Naive thymus-derived CD8-positive, alpha-beta T cell (primary cell): ENCODE results near the gene SLC12A3. TPM values are rescaled to one million over a fixed set of nuclear protein-coding genes. Genes with fewer than 3 reads are reported as not detected.
"Not testable (repeated sequence)": the region's sequence is repeated elsewhere in the genome, so short reads cannot be mapped to it uniquely, and the experiment has no call there.

Experiments used
- ATAC-seq, 2 donors: fragments of 150-1000 bp; cut with Tn5 transposase in 1 of 2; sonication (Bioruptor Pico), chemical (Tn5 transposase) in 1 of 2; 1 replicate in 1 of 2; 2 replicates in 1 of 2; pipeline ENCODE4 v1.10.0; 2021; ENCODE audit warnings: mild to moderate bottlenecking in 2 of 2, moderate library complexity in 2 of 2
- POLR2A ChIA-PET: fragments of 350-600 bp; sonication (Branson Sonifier 250); formaldehyde crosslinking; loops from one replicate; lab custom pipeline; 2021; ENCODE audit warnings: antibody characterized with exemption; lab: Charles Lee
- DNase-seq, 10 donors: peaks; one replicate each; pipeline versions ENCODE4 v3.0.0 to v3.0.0-alpha.2; 2020 to 2022
- H3K27ac Mint-ChIP-seq, 10 donors: one replicate each; pipeline ENCODE4 v1.8.0; 2020 to 2022; ENCODE audit warnings: mild to moderate bottlenecking in 10 of 10, mixed read lengths in 10 of 10, moderate library complexity in 4 of 10, inconsistent platforms in 1 of 10
- H3K27me3 Mint-ChIP-seq, 5 donors: one replicate each; pipeline ENCODE4 v1.8.0; 2021 to 2022; ENCODE audit warnings: mixed read lengths in 5 of 5
- H3K36me3 Mint-ChIP-seq, 3 donors: one replicate each; pipeline ENCODE4 v1.8.0; 2020 to 2022; ENCODE audit warnings: mixed read lengths in 3 of 3, mild to moderate bottlenecking in 2 of 3, inconsistent platforms in 1 of 3
- H3K4me1 Mint-ChIP-seq, 4 donors: one replicate each; pipeline ENCODE4 v1.8.0; 2021 to 2022; ENCODE audit warnings: mixed read lengths in 4 of 4
- H3K4me3 Mint-ChIP-seq, 10 donors: one replicate each; pipeline ENCODE4 v1.8.0; 2020 to 2022; ENCODE audit warnings: mild to moderate bottlenecking in 10 of 10, mixed read lengths in 10 of 10, moderate library complexity in 6 of 10, inconsistent platforms in 1 of 10
- H3K9me3 Mint-ChIP-seq, 9 donors: one replicate each; pipeline ENCODE4 v1.8.0; 2020 to 2022; ENCODE audit warnings: mixed read lengths in 9 of 9, mild to moderate bottlenecking in 3 of 9, inconsistent platforms in 1 of 9, moderate library complexity in 1 of 9
- polyA plus RNA-seq, 3 donors: library from polyadenylated mRNA; unstranded; fragments of 300-500 nt; fragmentation: Illumina TruSeq; gene quantifications; one replicate each; pipeline ENCODE4 v1.2.3, GENCODE V29; 2021
- total RNA-seq, 8 experiments: library from RNA in 2 of 8; stranded (reverse) in 2 of 8; gene quantifications; one replicate each; pipeline ENCODE4 v1.2.3 and lab custom pipeline; 2021 to 2026

Gene SLC12A3
- total and polyA plus RNA-seq, 5 experiments from 2014 or later, result not detected

DNA sequence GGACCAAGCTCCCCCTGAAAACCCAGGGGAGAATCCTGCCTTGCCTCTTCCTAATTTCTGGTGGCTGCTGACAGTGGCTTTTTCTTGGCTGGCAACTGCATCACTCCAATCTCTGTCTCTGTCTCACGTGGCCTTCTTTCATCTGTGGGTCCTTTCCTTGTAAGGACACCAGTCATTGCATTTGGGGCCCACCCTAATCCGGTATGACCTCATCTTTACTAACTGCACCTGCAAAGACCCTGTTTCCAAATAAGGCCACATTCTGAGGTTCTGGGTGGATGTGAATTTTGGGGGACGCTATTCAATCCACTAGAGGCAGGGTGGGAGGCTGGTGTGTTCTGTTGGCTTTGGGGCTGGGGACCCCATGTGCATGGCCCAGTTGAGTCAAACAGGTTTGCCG, 11.0 kb downstream of the SLC12A3 start:
- H3K27ac Mint-ChIP-seq, result peak overlapping the region in 1 of 10 donors; percentile 62
- POLR2A ChIA-PET, result interaction anchor here (0.8 to 1.2 kb wide), 2 partner anchors 12 to 56 kb away, joined by 3 to 5 read pairs; partner anchors contain the start of gene HERPUD1

DNA sequence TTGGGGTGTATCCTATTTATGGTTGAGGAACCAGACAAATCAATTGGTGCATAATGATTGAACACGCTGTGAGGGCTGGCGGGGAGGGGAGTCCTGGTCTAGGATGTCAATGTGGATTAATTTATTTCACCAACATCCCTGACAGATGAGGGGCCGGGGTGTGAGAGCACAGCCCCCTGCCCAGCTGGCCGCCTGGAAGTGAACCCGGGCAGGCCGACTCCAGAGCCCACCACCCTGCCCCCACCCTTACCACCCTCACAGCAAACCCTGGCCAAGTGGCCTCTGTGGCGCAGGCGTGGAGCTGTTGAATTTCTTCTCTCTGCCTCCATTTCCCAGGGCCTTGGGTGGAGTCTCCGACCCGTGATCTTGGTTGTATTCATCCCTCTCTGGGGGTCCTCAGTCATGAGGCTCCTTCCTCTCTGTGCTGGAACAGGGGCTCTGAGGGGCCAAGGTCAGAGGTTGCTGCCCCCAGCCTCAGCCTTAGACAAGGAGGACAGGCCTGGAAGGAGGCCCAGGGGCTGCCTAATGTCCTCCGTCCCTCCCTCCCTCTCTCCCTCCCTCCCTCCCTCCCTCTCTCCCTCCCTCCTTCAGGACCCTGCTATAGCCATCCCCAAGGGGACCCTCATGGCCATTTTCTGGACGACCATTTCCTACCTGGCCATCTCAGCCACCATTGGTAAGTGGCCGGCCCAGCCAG, 12.6 kb downstream of the SLC12A3 start:
- Mint-ChIP-seq H3K9me3 (no peaks in the 10 kb centered on the region), H3K36me3 (no peaks in the 10 kb centered on the region), H3K4me1 (no peaks in the 10 kb centered on the region), H3K27me3 (no peaks in the 10 kb centered on the region), H3K27ac (no peak overlapping the region), H3K4me3 (no peak overlapping the region)
- DNase-seq (no peak), ATAC-seq (no peak)
- POLR2A ChIA-PET, result no interaction called here

More for the DNA sequence above, 11.0 kb downstream of the SLC12A3 start:
- H3K4me3 Mint-ChIP-seq, result no peak overlapping the region
- DNase-seq (no peak), ATAC-seq (no peak)
- H3K27me3 Mint-ChIP-seq, result no peaks in the 10 kb centered on the region
- peaks cover 0 to 4% (median 0%) of the 10 kb centered on the region in 4 donors for H3K4me1 Mint-ChIP-seq
- H3K9me3 Mint-ChIP-seq, result no peaks in the 10 kb centered on the region
- no peaks in the 10 kb centered on the region for H3K36me3 Mint-ChIP-seq

DNA sequence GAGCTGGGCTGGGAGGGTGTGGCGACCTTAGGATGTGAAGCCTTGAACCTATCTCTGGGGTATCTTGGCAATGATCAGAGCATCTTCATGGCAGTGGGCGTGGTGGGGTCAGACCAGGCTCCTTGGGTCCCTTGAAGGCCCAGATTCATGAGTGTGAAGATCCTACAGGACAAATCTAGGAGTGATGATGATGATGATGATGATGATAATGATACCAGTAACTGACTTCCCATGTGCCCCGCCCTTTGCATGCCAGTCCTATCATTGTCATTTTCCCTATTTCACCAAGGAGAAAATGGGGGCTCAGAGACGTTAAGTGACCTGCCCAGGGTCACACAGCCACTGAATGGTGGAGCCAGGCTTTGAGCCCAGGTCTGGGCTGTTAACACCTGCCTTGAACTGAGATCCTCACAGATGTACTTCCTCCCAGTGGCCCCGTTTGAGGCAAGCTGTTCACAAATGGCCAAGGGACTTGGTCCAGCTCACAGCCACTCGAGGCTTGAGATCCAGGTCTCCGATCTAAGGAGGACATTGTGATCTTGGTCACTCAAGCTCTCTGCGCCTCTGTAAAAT, 13.4 kb downstream of the SLC12A3 start:
- Mint-ChIP-seq H3K4me3 (no peak overlapping the region), H3K9me3 (no peaks in the 10 kb centered on the region), H3K4me1 (no peaks in the 10 kb centered on the region), H3K36me3 (no peaks in the 10 kb centered on the region), H3K27me3 (no peaks in the 10 kb centered on the region), H3K27ac (no peak overlapping the region)
- no peak for DNase-seq
- ATAC-seq, result no peak
- POLR2A ChIA-PET, result no interaction called here

- Mint-ChIP-seq H3K27ac (no peak overlapping the region), H3K36me3 (no peaks in the 10 kb centered on the region)
These were observed 14.3 kb downstream of the SLC12A3 start for GRCh38 chr16:56879276-56879675.

DNA sequence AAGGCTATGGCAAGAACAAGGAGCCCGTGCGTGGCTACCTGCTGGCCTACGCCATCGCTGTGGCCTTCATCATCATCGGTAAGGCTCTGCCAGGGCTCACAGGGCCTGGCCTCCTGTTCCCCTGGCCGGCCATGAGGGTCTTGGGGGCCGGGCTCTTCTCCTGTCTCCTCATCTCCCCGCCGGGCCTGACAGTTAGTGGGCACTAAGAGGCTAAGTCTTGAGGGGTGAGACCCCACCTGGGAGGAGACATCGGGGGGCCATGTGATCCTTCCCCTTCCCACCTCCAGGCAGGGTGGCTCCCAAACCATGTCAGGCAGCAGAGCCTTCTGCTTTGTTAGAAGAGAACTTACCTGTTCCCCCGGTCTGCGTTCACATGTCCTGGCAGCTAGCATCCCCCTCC, 15.2 kb downstream of the SLC12A3 start:
- no peak overlapping the region for H3K27ac Mint-ChIP-seq
- H3K4me1 Mint-ChIP-seq, result no peaks in the 10 kb centered on the region
- no peaks in the 10 kb centered on the region for H3K27me3 Mint-ChIP-seq
- DNase-seq (no peak), ATAC-seq (no peak)
- no peaks in the 10 kb centered on the region for H3K9me3 Mint-ChIP-seq
- POLR2A ChIA-PET, result no interaction called here
- no peaks in the 10 kb centered on the region for H3K36me3 Mint-ChIP-seq
- H3K4me3 Mint-ChIP-seq, result no peak overlapping the region

More at GRCh38 chr16:56879276-56879675, 14.3 kb downstream of the SLC12A3 start:
- Mint-ChIP-seq H3K9me3 (no peaks in the 10 kb centered on the region), H3K4me3 (no peak overlapping the region), H3K27me3 (no peaks in the 10 kb centered on the region), H3K4me1 (no peaks in the 10 kb centered on the region)
- DNase-seq (no peak), ATAC-seq (no peak)
- POLR2A ChIA-PET, result no interaction called here

DNA sequence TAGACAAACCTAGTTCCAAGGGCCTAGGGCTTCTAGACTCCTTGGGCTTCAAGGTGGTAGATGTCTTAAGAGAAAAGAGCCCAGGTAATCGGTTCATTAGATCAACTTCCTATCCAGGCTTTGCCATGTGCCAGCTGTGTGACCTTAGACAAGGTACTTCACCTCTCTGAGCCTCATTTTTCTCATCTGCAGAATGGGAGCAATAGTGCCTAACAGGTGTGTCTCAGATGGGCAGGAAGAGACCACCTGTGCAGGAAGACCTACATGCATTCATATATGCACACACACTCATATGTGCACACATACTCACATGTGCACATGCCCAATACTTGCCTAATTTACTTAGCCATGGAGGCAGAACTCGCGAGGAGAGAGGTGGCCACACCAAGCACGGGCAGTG, 15.7 kb downstream of the SLC12A3 start:
- H3K9me3 Mint-ChIP-seq, result no peaks in the 10 kb centered on the region
- DNase-seq, result no peak
- no peaks in the 10 kb centered on the region for H3K27me3 Mint-ChIP-seq
- H3K4me3 Mint-ChIP-seq, result no peak overlapping the region
- ATAC-seq, result no peak
- no peak overlapping the region for H3K27ac Mint-ChIP-seq
- H3K36me3 Mint-ChIP-seq, result no peaks in the 10 kb centered on the region
- no peaks in the 10 kb centered on the region for H3K4me1 Mint-ChIP-seq
- POLR2A ChIA-PET, result no interaction called here

GRCh38 chr16:56882077-56882800, 17.2 kb downstream of the SLC12A3 start:
- ATAC-seq (no peak), DNase-seq (no peak)
- Mint-ChIP-seq H3K4me3 (no peak overlapping the region), H3K9me3 (no peaks in the 10 kb centered on the region), H3K27me3 (no peaks in the 10 kb centered on the region), H3K27ac (no peak overlapping the region), H3K36me3 (no peaks in the 10 kb centered on the region), H3K4me1 (no peaks in the 10 kb centered on the region)
- POLR2A ChIA-PET, result interaction anchor here (0.7 kb wide), 2 partner anchors 177 to 242 kb away, joined by 3 to 4 read pairs; no protein-coding TSS in a partner anchor

DNA sequence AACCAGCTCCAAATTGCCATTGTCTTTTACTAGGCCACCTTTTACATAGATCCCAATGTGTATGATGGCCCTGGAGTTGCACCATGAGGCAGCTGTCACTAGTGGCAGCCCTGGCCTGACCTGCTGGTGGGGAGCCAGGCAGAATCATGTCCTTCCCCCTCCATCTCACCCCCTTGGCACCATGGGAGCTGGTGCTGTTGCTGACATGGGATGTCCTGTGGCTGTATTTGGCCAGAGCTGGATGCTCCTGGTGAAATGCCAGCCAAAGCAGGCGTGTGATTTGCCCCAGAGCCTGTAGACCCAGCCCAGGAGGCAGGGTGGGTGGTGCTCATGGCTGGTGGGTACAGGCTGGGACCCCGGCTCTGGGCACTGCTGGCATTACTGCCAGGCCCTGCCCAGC, 18.6 kb downstream of the SLC12A3 start:
- DNase-seq, result no peak
- Mint-ChIP-seq H3K27ac (peak overlapping the region in 1 of 10 donors; percentile 25), H3K27me3 (no peaks in the 10 kb centered on the region), H3K9me3 (no peaks in the 10 kb centered on the region), H3K4me3 (no peak overlapping the region), H3K4me1 (peaks cover 0 to 2% (median 0%) of the 10 kb centered on the region in 4 donors), H3K36me3 (no peaks in the 10 kb centered on the region)
- ATAC-seq, result no peak
- POLR2A ChIA-PET, result interaction anchor here (0.7 to 1.7 kb wide), 2 partner anchors 22 to 48 kb away, joined by 5 to 7 read pairs; partner anchors contain the start of gene HERPUD1

DNA sequence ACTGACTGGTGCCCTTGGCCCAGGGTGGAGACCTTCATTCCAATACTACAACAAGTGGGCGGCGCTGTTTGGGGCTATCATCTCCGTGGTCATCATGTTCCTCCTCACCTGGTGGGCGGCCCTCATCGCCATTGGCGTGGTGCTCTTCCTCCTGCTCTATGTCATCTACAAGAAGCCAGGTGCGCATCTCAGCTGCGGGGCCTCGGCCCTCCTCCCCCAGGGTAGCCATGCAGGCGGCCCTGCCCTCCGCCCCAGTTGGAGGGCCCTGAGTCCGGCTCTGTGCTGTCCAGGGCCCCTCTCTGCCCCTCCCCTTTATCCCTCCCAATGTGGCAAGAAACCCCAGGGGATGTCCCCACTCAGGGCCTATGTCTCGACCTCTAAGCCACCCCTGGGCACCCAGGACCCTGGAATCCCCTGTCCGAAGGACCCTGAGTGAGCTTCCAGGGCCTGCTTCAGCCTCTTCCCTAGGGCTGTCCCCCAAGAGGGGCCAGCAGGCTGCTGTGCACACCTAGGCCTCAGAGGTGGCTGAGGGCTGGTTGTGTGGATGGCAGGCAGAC, 19.1 kb downstream of the SLC12A3 start:
- no peak for ATAC-seq
- POLR2A ChIA-PET, result interaction anchor here (1.7 kb wide), 1 partner anchor 48 kb away, joined by 5 read pairs; the partner anchor contains the start of gene HERPUD1
- Mint-ChIP-seq H3K9me3 (no peaks in the 10 kb centered on the region), H3K4me1 (peaks cover 0 to 6% (median 0%) of the 10 kb centered on the region in 4 donors), H3K27me3 (no peaks in the 10 kb centered on the region), H3K4me3 (no peak overlapping the region), H3K27ac (peak overlapping the region in 1 of 10 donors; percentile 25), H3K36me3 (no peaks in the 10 kb centered on the region)
- DNase-seq, result no peak

- H3K36me3 Mint-ChIP-seq, ATAC-seq, H3K4me3 Mint-ChIP-seq, POLR2A ChIA-PET, H3K4me1 Mint-ChIP-seq, H3K27me3 Mint-ChIP-seq, DNase-seq, H3K9me3 Mint-ChIP-seq: not testable (repeated sequence)
- H3K27ac Mint-ChIP-seq, result peak overlapping the region in 1 of 10 donors; percentile 51
These were observed 19.9 kb downstream of the SLC12A3 start for GRCh38 chr16:56884929-56885328.

- Mint-ChIP-seq H3K27me3 (no peaks in the 10 kb centered on the region), H3K9me3 (no peaks in the 10 kb centered on the region), H3K4me3 (no peak overlapping the region), H3K4me1 (peaks cover 0 to 9% (median 0%) of the 10 kb centered on the region in 4 donors), H3K27ac (peak overlapping the region in 2 of 10 donors; percentile 7 to 51), H3K36me3 (no peaks in the 10 kb centered on the region)
- POLR2A ChIA-PET, result no interaction called here
- DNase-seq, result no peak
- ATAC-seq, result no peak
These were observed 20.6 kb downstream of the SLC12A3 start for GRCh38 chr16:56885446-56886162.

DNA sequence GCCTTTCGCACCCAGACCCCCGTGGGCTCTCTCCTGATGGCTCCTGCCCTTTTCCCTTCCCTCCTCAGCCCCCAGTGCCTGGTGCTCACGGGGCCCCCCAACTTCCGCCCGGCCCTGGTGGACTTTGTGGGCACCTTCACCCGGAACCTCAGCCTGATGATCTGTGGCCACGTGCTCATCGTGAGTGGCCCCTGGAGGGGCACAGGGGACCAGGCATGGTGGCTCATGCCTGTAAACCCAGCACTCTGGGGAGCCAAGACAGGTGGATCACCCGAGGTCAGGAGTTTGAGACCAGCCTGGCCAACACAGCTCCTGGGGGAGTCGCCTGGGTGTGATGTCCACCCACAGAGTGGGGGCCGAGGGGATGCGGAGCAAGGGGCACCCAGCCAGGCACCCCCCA, 21.3 kb downstream of the SLC12A3 start:
- ATAC-seq (no peak), DNase-seq (no peak)
- no peaks in the 10 kb centered on the region for H3K36me3 Mint-ChIP-seq
- POLR2A ChIA-PET, result no interaction called here
- H3K4me1 Mint-ChIP-seq, result peaks cover 0 to 9% (median 0%) of the 10 kb centered on the region in 4 donors
- no peaks in the 10 kb centered on the region for H3K9me3 Mint-ChIP-seq
- H3K4me3 Mint-ChIP-seq, result no peak overlapping the region
- no peaks in the 10 kb centered on the region for H3K27me3 Mint-ChIP-seq
- H3K27ac Mint-ChIP-seq, result no peak overlapping the region
